Endothelial cell of umbilical vein (primary cell): ENCODE data around the gene KIAA2012.

Source experiments
- EZH2 ChIP-seq: IDR thresholded peaks from 2 replicates; pipeline ENCODE4 v1.6.1; 2012; ENCODE audit warnings: borderline replicate concordance, low read depth, mild to moderate bottlenecking, moderate library complexity, low read length, inconsistent platforms; ENCODE audit not compliant: severe bottlenecking
- GATA2 ChIP-seq: IDR thresholded peaks from 2 replicates; pipeline ENCODE4 v1.7.0; 2011; ENCODE audit warnings: low read depth, mild to moderate bottlenecking, moderate library complexity, mixed read lengths, low read length; ENCODE audit not compliant: insufficient read length, insufficient read depth
- JUN ChIP-seq: IDR thresholded peaks from 2 replicates; pipeline ENCODE4 v1.6.1; 2011; ENCODE audit warnings: borderline replicate concordance, low read depth; ENCODE audit not compliant: insufficient read length, insufficient read depth
- MYC ChIP-seq: IDR thresholded peaks from one replicate; pipeline ENCODE4 v1.6.1; 2011; ENCODE audit warnings: mild to moderate bottlenecking, low read depth, low read length
- POLR2A ChIP-seq: IDR thresholded peaks from 2 replicates; pipeline ENCODE4 v1.6.1; 2012; ENCODE audit warnings: low read depth, mild to moderate bottlenecking, control low read depth, low read length
- POLR2AphosphoS5 ChIP-seq: IDR thresholded peaks from 2 replicates; pipeline ENCODE4 v1.6.1; 2012; ENCODE audit warnings: low read depth, mild to moderate bottlenecking, control low read depth, low read length, moderate library complexity; ENCODE audit not compliant: insufficient read depth
- TF ChIP-seq, protein P1 (sequence below), 2 donors: IDR thresholded peaks; 1 replicate in 1 of 2; 2 replicates in 1 of 2; pipeline ENCODE4 v1.5.1; 2011; ENCODE audit warnings: low read length in 2 of 2, mild to moderate bottlenecking in 2 of 2, moderate library complexity in 2 of 2, control low read depth in 1 of 2, inconsistent platforms in 1 of 2, low read depth in 1 of 2; ENCODE audit not compliant: insufficient read depth in 1 of 2; ENCODE audit errors: extremely low read depth in 1 of 2
- TF ChIP-seq, protein P2 (sequence below): IDR thresholded peaks from 2 replicates; pipeline ENCODE4 v1.6.1; 2011; ENCODE audit not compliant: insufficient read depth, insufficient read length

DNA sequence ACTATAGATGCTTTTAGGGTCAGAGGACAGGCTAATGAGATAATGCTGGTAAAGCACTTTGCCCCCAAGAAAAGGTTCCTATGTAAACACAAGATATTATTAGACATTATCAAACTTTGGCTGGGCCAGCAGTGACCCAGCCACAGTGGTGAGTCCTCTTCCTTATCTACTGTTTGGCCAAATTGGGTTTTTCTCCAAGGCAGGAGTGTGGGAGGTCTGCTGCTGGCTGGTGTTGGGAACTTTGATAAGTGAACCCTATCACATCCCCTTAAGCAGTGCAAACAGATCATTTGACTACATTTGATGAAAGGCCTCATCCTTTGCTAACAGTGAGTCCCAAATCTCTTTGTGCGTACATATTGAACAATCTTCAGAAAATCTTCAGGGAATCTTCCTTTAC lies 23.2 kb upstream of the KIAA2012 start:
- TF ChIP-seq POLR2A (no peak), MYC (no peak), EZH2 (no peak), GATA2 (no peak), POLR2AphosphoS5 (no peak), JUN (no peak)
- TF ChIP-seq, protein P1, sequence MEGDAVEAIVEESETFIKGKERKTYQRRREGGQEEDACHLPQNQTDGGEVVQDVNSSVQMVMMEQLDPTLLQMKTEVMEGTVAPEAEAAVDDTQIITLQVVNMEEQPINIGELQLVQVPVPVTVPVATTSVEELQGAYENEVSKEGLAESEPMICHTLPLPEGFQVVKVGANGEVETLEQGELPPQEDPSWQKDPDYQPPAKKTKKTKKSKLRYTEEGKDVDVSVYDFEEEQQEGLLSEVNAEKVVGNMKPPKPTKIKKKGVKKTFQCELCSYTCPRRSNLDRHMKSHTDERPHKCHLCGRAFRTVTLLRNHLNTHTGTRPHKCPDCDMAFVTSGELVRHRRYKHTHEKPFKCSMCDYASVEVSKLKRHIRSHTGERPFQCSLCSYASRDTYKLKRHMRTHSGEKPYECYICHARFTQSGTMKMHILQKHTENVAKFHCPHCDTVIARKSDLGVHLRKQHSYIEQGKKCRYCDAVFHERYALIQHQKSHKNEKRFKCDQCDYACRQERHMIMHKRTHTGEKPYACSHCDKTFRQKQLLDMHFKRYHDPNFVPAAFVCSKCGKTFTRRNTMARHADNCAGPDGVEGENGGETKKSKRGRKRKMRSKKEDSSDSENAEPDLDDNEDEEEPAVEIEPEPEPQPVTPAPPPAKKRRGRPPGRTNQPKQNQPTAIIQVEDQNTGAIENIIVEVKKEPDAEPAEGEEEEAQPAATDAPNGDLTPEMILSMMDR (IDR thresholded peaks at IDR 0.05; ENCODE audit: extremely low read depth in 1 of 2, insufficient read depth in 1 of 2, low read depth in 1 of 2, low read length in 2 of 2), result no peak
- TF ChIP-seq, protein P2, sequence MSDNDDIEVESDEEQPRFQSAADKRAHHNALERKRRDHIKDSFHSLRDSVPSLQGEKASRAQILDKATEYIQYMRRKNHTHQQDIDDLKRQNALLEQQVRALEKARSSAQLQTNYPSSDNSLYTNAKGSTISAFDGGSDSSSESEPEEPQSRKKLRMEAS, result no peak
